Duodenal mucosa (tissue), 2 donors: ENCODE results near the gene NSMCE4A.
"Not testable (repeated sequence)": the region's sequence is repeated elsewhere in the genome, so short reads cannot be mapped to it uniquely, and the experiment has no call there.

ENCODE experiments used
- H3K27ac ChIP-seq: one replicate; pipeline ENCODE4 v1.7.0; 2013; ENCODE audit warnings: low read depth, low read length
- H3K27me3 ChIP-seq, 2 donors: one replicate each; pipeline ENCODE4 v1.7.0; 2013; ENCODE audit warnings: low read length in 2 of 2, control low read depth in 1 of 2; ENCODE audit not compliant: insufficient read depth in 2 of 2, control insufficient read depth in 1 of 2
- H3K36me3 ChIP-seq, 2 donors: one replicate each; pipeline ENCODE4 v1.7.0; 2013; ENCODE audit warnings: low read length in 2 of 2, control low read depth in 1 of 2; ENCODE audit not compliant: insufficient read depth in 2 of 2, control insufficient read depth in 1 of 2
- H3K4me1 ChIP-seq, 2 donors: one replicate each; pipeline ENCODE4 v1.7.0; 2013; ENCODE audit warnings: low read length in 2 of 2, control low read depth in 1 of 2; ENCODE audit not compliant: insufficient read depth in 2 of 2, control insufficient read depth in 1 of 2
- H3K4me3 ChIP-seq, 2 donors: one replicate each; pipeline ENCODE4 v1.7.0; 2013; ENCODE audit warnings: low read length in 2 of 2, low read depth in 1 of 2
- H3K9ac ChIP-seq, 2 donors: one replicate each; pipeline ENCODE4 v1.7.0; 2013; ENCODE audit warnings: low read length in 2 of 2, low read depth in 1 of 2
- H3K9me3 ChIP-seq, 2 donors: one replicate each; pipeline ENCODE4 v1.7.0; 2013; ENCODE audit warnings: low read length in 2 of 2, control low read depth in 1 of 2; ENCODE audit not compliant: control insufficient read depth in 1 of 2

NSMCE4A gene

DNA sequence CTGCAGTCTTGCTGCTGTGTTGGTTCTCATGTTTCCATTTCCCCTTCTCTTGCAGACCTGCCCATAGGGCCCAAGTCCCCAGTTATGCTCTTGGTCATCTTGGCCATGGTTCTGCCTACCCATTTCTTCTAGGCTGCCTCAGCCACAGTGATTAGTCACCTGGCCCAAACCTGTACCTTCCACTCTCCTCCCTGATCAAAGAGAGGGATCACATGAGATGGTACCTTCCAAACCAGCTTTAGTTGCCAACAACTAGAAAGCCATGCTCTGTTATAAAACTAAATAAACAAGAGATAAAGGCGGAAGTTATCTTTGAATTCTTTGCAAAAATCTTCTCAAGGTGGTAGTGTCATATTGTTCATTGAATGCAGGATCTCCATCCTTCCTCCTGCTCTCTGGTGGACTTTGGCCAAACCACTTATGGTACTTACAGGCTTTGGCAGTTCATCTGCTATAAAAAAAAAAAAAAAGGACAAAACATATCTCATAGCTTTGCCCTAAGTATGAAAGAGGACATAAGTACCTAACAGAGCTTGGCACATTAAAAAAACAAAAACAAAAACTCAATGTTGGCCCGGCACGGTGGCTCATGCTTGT lies 39.7 kb upstream of the NSMCE4A start:
- H3K4me1 ChIP-seq: peaks cover 16% of the 10 kb centered on the region in 2 donors

GRCh38 chr10:122013311-122013780 lies 38.3 kb upstream of the NSMCE4A start:
- no peak overlapping the region for H3K27ac ChIP-seq
- H3K9me3 ChIP-seq: no peaks in the 10 kb centered on the region
- H3K9ac ChIP-seq: no peak overlapping the region
- no peaks in the 10 kb centered on the region for H3K36me3 ChIP-seq
- no peak overlapping the region for H3K4me3 ChIP-seq
- H3K27me3 ChIP-seq: no peaks in the 10 kb centered on the region
- peaks cover 16% of the 10 kb centered on the region in 2 donors for H3K4me1 ChIP-seq

More for the DNA sequence above, 39.7 kb upstream of the NSMCE4A start:
- Histone ChIP-seq H3K36me3 (no peaks in the 10 kb centered on the region), H3K9me3 (no peaks in the 10 kb centered on the region), H3K9ac (no peak overlapping the region), H3K27me3 (no peaks in the 10 kb centered on the region), H3K4me3 (no peak overlapping the region), H3K27ac (peak overlapping the region; percentile 28)

- Histone ChIP-seq H3K4me3 (no peak overlapping the region), H3K36me3 (no peaks in the 10 kb centered on the region), H3K9me3 (no peaks in the 10 kb centered on the region), H3K27me3 (no peaks in the 10 kb centered on the region), H3K27ac (no peak overlapping the region), H3K9ac (no peak overlapping the region), H3K4me1 (peaks cover 16% of the 10 kb centered on the region in 2 donors)
Measured at GRCh38 chr10:122012731-122013130, 37.7 kb upstream of the NSMCE4A start.

DNA sequence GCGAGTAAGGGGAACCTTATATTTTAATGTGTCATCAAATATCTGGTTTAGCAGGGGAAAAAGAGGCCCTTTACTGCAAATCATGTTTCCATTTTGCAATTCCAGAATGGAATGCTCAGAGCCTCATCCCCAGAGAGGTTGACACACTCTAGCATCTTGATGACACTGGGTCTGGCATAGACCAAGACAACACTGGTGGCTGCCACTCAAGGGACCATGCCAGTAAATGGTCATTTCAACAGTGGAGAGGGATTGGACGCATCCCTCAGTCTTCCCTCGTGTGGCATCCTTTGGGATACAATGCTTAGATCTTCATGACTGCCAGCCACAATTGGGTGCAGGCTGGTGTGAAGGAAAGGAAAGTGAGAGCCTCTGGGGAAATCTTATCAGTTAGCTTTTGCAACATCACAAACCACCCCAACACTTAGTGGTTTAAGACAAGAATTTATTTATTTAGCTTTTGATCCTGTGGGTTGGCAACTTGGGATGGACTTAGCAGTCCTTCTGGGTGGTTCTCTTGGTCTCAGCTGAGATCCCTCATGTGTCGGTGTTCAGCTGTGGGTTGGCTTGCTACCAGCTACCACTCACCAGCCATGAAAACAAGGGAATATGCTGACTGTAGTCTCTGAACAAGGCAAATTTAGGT lies 35.5 kb upstream of the NSMCE4A start:
- Histone ChIP-seq H3K4me1 (peaks cover 14 to 16% of the 10 kb centered on the region in 2 donors), H3K4me3 (no peak overlapping the region), H3K36me3 (no peaks in the 10 kb centered on the region), H3K27me3 (no peaks in the 10 kb centered on the region), H3K9me3 (no peaks in the 10 kb centered on the region), H3K27ac (no peak overlapping the region), H3K9ac (no peak overlapping the region)

DNA sequence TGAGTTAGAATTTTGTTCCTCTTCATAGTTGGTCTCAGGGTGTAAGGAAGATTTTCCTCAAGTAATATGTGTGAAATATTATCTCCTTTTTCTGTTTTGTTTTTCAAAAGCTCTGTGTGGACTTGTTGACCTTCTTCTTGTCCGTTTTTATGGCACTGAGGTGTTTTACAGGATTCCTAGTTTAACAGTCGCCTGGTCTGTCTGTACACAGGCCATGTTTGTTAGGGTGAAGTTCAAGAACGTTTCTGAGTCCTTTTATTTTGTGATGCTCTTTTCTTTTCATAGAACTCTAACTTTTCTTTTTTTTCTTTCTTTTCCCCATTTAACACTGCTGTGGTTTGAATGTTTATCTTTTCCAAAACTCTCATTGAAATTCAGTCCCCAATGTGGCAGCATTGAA lies 32.4 kb upstream of the NSMCE4A start:
- Histone ChIP-seq H3K9ac (no peak overlapping the region), H3K36me3 (no peaks in the 10 kb centered on the region), H3K27me3 (no peaks in the 10 kb centered on the region), H3K9me3 (no peaks in the 10 kb centered on the region), H3K4me3 (no peak overlapping the region), H3K27ac (no peak overlapping the region), H3K4me1 (no peaks in the 10 kb centered on the region)

GRCh38 chr10:122001698-122002097 lies 26.7 kb upstream of the NSMCE4A start:
- H3K4me1 ChIP-seq: no peaks in the 10 kb centered on the region
- no peaks in the 10 kb centered on the region for H3K27me3 ChIP-seq
- no peak overlapping the region for H3K9ac ChIP-seq
- no peak overlapping the region for H3K27ac ChIP-seq
- no peaks in the 10 kb centered on the region for H3K36me3 ChIP-seq
- H3K9me3 ChIP-seq: peaks cover 6% of the 10 kb centered on the region in 2 donors
- H3K4me3 ChIP-seq: no peak overlapping the region

DNA sequence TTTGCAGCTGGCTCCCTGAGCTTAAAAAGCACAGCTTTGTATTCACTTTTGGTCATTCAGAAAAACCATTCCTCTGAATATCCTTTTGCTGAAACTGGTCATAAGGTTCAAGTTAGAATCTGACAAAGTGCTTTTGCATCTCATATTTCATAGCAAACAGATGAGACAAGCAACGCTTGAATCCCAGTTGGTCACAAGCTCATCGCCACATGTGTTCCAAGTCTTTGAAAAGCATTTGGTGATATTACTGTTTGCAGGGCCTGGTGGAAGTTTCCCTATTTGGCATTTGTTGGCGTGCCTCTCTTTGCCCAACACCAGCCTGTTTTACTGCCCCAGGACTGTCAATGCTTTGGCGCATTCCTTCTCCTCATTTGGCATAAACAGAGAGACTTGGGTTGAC lies 24.3 kb upstream of the NSMCE4A start:
- Histone ChIP-seq H3K36me3 (no peaks in the 10 kb centered on the region), H3K9ac (no peak overlapping the region), H3K4me1 (peaks cover 5 to 12% of the 10 kb centered on the region in 2 donors), H3K9me3 (peaks cover 6% of the 10 kb centered on the region in 2 donors), H3K27me3 (no peaks in the 10 kb centered on the region), H3K27ac (no peak overlapping the region), H3K4me3 (no peak overlapping the region)

DNA sequence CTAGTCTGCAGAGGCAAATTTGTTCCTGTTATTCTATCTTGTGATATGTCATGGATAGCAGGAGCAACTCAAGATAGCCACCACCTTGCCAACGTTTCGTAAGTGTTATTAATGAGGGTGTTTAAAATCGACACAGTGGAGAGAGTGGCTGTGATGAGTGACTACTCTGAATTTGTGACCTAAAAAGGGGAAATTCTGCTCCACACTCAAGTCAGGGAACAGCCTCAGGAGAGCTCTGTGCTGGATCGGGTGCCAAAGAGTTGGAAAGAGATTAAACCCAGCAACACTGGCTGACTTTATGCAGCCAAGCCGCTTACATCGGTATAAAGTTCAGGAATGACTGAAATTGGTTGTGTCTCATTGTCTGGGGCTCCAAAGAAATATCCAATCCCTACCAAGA lies 23.4 kb upstream of the NSMCE4A start:
- Histone ChIP-seq H3K27me3 (no peaks in the 10 kb centered on the region), H3K4me1 (peaks cover 13 to 21% of the 10 kb centered on the region in 2 donors), H3K4me3 (no peak overlapping the region), H3K27ac (no peak overlapping the region), H3K9me3 (peaks cover 6% of the 10 kb centered on the region in 2 donors), H3K36me3 (no peaks in the 10 kb centered on the region), H3K9ac (no peak overlapping the region)

DNA sequence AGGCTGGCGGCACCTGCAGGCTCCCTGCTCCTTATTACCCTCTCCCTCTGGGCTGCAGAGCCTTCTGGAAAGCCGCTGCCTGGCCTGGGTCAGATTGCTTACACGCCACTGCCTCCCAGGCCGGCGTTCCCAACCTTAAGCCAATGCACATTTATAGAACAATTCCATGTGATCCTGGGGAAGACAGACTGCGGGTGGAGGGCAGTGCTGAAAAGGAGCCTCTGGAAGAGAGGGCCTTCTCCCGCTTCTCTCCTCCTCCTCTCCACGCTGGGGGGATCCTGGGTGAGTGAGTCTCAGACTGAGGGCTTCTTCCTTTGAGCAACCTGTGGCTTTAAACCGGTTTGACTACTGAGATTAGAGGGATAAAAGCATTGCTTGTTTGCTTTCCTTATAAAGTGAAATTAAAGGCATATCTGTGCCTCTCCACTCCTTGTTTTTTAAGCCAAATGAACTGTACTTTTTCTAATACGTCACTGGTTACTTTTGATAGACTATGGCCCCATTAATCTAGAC lies 19.5 kb upstream of the NSMCE4A start:
- Histone ChIP-seq H3K27me3 (no peaks in the 10 kb centered on the region), H3K27ac (peak overlapping the region; percentile 73), H3K4me3 (peak overlapping the region in 1 of 2 donors; percentile 19), H3K36me3 (no peaks in the 10 kb centered on the region), H3K4me1 (peaks cover 14 to 26% of the 10 kb centered on the region in 2 donors), H3K9me3 (no peaks in the 10 kb centered on the region), H3K9ac (peak overlapping the region; percentile 56 to 58)

- not testable (repeated sequence) for H3K9ac ChIP-seq, H3K36me3 ChIP-seq, H3K4me3 ChIP-seq, H3K27me3 ChIP-seq, H3K9me3 ChIP-seq, H3K27ac ChIP-seq
- H3K4me1 ChIP-seq: peaks cover 14 to 26% of the 10 kb centered on the region in 2 donors
Measured at GRCh38 chr10:121991727-121992126, 16.7 kb upstream of the NSMCE4A start.
